ENCODE measurements around the gene ODAD4.

DNA sequence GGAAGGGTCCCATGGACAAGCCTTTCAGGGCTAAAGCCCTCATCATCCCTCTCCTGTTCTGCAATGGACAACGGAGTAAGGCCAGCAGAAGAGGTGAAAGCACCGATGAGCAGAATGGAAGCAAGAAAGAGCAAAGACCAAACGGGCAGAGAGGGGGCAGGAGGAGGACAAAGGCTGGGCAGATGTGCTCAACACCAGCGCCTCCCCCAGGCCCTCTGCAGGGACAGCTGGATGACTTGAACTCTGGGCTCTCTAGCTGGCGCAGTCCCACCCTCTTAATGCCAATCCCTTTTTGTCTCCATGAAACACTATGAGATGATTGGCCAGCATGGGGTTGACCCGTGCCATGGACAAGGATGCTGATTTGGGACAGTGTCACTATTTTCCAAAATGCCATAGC, 33.7 kb upstream of the ODAD4 start:
- TF ChIP-seq POLR2A (IDR thresholded peaks at IDR 0.05; ENCODE audit: low read depth, low read length) (no peak), CEBPB (IDR thresholded peaks at IDR 0.05; ENCODE audit: low read depth, low read length) (no peak), RCOR1 (IDR thresholded peaks at IDR 0.05; ENCODE audit: insufficient replicate concordance, low read length) (no peak), NFE2L2 (IDR thresholded peaks at IDR 0.05; ENCODE audit: low read depth, low read length) (no peak)
- TF ChIP-seq, protein P1, sequence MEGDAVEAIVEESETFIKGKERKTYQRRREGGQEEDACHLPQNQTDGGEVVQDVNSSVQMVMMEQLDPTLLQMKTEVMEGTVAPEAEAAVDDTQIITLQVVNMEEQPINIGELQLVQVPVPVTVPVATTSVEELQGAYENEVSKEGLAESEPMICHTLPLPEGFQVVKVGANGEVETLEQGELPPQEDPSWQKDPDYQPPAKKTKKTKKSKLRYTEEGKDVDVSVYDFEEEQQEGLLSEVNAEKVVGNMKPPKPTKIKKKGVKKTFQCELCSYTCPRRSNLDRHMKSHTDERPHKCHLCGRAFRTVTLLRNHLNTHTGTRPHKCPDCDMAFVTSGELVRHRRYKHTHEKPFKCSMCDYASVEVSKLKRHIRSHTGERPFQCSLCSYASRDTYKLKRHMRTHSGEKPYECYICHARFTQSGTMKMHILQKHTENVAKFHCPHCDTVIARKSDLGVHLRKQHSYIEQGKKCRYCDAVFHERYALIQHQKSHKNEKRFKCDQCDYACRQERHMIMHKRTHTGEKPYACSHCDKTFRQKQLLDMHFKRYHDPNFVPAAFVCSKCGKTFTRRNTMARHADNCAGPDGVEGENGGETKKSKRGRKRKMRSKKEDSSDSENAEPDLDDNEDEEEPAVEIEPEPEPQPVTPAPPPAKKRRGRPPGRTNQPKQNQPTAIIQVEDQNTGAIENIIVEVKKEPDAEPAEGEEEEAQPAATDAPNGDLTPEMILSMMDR (conservative IDR thresholded peaks at IDR 0.05; ENCODE audit: low read depth, low read length): no peak
